NOMO-1 treated with dmso at 0.1 percent for 144 hours (cell line): ENCODE measurements around the gene SLC23A1.
"Not testable (repeated sequence)": the region's sequence is repeated elsewhere in the genome, so short reads cannot be mapped to it uniquely, and the experiment has no call there.

Experiments
- DNase-seq: peaks from one replicate; lab custom pipeline; 2025; ENCODE audit not compliant: unreplicated experiment; lab: John Stamatoyannopoulos, UW

The SLC23A1 gene

GRCh38 chr5:139390639-139391569 is 7.8 kb upstream of the SLC23A1 start:
- no peak for DNase-seq

GRCh38 chr5:139389701-139390638 is 6.9 kb upstream of the SLC23A1 start, which contains the start of gene MZB1:
Gene MZB1, minus strand, starts transcription at chr5:139389913. Its CDS starts 57 bp downstream, at chr5:139389856.
- DNase-seq, result no peak

DNA sequence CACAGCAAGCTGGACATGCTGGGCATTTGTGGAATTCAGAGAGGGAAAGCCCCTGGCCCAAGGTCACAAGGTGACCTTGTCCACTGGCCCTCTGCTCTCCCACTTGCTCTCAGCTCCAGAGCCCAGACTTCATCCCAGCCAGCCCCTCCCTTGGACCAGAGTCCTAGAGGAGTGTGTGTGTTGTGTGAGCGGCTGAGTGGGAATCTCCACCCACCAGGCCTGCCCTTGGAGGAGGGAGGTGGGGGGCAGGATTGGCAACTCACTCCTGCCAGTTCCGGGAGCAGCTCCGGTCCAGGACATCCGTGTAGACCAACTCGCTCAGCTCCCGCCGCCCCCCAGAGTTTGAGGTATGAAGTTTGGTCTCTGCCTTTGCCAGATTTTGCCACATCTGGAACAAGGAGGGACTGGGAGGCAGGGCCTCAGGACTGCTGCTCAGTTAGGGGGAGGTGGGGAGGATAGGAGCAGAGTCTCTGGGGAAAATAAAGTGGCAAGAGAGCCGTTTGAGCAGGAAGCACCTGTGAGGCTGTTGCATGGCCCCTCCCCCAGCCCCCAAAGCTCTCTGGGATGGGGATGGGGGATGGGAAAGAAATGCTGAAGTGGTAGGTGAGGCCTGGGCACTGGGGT is 5.2 kb upstream of the SLC23A1 start:
- no peak for DNase-seq

- no peak for DNase-seq
These were observed 4.6 kb upstream of the SLC23A1 start for GRCh38 chr5:139387611-139388197.

GRCh38 chr5:139386956-139387355 is 3.9 kb upstream of the SLC23A1 start:
- DNase-seq, result not testable (repeated sequence)

DNA sequence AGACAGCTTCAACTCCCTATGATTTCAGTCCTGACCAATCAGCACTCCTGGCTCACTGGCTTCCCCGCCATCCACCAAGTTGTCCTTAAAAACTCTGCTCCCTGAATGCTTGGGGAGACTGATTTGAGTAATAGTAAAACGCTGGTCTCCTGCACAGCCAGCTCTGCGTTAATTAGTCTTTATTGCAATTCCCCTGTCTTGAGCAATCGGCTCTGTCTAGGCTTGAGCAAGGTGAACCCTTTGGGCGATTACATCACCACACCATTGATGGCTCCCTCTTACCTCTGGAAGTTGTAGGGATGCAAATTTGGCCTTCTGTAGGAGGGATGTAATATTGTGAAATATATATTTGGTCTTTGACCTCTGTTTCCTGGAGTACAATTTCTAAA is 2.9 kb upstream of the SLC23A1 start:
- peak; percentile 68 for DNase-seq

- no peak for DNase-seq
These were observed 2.3 kb upstream of the SLC23A1 start for GRCh38 chr5:139385061-139386049.

DNA sequence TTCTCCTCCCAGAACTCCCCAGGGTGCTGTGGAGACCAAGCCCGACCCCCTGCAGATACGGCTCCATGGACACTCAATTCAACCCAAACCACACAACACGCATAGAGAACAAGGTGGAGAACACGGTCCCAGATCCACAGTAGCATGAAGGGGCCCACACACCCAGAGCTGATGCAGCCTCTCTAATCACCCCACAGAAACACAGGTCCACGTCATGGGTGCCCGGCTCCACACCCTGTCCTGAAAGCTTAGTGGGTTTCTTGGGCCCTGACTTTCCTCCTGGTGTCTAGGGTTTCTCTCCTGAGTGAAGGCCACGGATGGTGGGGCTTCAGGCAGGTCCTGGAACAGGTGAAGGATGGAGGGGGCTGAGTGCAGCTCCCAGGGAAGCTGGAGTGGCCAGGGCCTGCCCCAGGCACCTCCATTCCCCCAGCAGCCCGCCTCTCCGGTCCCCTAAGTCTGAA is 1.5 kb upstream of the SLC23A1 start:
- DNase-seq, result no peak

DNA sequence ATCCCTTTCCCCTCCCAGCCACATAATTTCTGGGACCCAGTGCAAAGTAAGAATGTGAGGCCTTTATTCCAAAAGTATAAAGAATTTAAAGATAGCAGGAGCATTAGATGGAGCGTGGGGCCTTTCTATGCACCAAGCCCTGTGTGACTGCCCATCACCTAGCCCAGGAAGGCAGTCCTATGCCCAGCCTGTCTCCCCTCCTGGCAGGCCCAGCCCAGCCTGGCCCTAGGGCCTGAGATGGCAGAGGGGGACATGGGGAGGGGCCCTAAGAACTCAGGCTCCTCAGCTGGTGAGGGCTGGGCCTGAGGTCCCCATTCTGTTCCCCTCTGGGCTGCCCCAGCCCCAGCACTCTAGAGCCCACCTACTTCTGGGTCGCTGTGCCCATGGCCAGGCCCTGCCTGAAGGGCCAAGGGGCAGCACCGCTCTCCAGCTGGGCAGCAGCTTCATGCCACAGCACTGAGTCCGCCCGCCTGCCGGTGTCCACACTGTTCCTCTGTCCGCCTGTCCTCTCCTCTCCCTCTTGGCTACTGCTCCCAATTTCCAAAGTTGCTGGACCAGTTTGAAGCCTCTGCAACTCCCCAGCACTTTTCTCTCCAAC is 995 bp upstream of the SLC23A1 start:
- DNase-seq, result no peak

- no peak for DNase-seq
These were observed 290 bp downstream of the SLC23A1 start for GRCh38 chr5:139382807-139383206.

DNA sequence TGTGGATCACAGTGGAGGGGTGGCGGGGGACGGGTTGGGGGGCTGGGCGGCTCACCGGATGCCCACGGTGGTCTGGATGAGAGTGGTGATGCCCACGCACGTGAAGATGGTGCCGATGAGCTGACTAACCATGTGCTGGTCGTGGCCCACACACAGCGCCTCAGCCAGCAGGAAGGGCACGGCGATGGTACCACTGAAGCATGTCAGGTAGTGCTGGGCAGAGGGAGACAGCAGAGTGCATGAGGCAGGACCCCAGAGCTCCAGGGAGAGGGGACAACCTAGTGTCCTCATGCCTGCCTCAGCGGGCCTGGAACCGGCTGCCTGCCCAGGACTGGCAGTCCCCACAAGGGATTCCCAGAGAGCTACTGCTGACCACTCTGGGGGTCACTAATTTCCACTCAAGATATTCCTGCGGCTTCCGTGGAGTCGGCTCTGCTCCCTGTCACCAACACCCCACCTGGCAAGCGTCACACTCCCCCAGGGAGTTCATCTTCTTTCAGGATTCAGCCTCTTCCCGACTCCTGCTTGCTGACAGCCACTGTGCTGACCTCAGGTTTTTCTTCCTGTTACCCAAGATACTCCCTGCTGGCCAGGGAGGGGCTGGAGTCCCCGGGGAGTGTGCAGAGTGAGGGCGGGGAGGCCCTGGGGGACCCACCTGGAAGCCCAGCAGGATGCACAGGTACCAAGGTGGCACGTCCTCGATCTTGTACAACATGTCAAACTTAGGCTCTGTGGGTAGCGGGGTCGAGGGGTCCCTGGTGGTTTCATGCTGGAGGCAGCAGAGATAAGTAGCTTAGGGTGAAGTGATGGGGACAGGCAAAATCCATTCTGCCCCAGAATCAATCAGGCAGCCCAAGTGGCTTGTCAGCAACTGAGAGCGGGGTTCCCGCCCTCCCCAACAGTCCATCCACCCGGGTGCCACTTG is 998 bp downstream of the SLC23A1 start:
- no peak for DNase-seq

GRCh38 chr5:139379626-139380449 is 3.3 kb downstream of the SLC23A1 start:
- DNase-seq, result no peak

GRCh38 chr5:139378941-139379361 is 4.1 kb downstream of the SLC23A1 start:
- no peak for DNase-seq

DNA sequence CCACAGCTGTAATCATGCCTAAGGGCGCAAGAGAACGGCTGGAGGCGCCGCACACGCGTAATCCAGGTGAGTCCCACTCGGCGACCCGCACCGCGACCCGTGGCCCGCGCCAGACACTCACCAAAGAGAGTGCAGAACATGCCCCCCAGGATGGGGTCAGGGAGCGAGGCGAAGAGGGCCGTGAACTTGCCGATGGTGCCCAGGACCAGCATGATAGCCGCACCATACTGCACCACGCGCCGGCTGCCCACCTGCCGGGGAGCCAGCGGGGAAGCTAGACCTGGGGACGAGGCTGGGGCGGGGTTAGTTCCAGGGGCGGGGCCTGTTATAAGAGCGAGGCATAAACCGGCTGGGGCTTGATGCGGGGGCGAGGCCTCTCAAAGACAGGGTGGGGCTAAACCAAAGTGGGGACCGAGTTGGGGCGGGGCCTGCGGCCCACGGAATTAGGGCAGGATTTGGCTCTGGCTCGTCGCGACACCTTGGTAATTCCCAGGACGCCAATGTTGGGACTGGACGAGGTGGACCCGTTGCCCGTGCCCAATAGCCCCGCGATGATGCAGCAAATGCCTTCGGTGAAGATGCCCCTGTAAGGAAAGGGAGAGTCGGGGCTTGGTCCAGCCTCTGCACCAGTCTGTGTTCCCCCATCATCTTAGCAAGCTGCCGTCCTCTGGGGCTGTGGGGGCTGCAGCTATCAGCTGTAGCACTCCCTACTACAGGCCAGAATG is 4.8 kb downstream of the SLC23A1 start:
- DNase-seq, result no peak

GRCh38 chr5:139377226-139377625 is 5.9 kb downstream of the SLC23A1 start:
- no peak for DNase-seq

GRCh38 chr5:139376364-139376763 is 6.7 kb downstream of the SLC23A1 start:
- DNase-seq, result no peak
